Activated naive CD4-positive, alpha-beta T cell treated with anti-CD3 and anti-CD28 coated beads, Interleukin-2, amount 10 ng/mL, durations not matched to agents 7 days and 5 days (primary cell): ENCODE data around the gene TPM2.

Experiments
- CTCF ChIA-PET: fragments of 350-600 bp; sonication (Branson Sonifier 250); formaldehyde crosslinking; loops from one replicate; lab custom pipeline; 2021; ENCODE audit warnings: antibody characterized with exemption; lab: Charles Lee
- DNase-seq: peaks from one replicate; pipeline ENCODE4 v3.0.0-alpha.2; 2020
- H3K27ac Mint-ChIP-seq: one replicate; pipeline ENCODE4 v1.8.0; 2021; ENCODE audit warnings: mild to moderate bottlenecking, moderate library complexity, mixed read lengths
- H3K27me3 Mint-ChIP-seq: one replicate; pipeline ENCODE4 v1.8.0; 2021; ENCODE audit warnings: mild to moderate bottlenecking, mixed read lengths
- H3K36me3 Mint-ChIP-seq: one replicate; pipeline ENCODE4 v1.8.0; 2021; ENCODE audit warnings: mixed read lengths
- H3K4me1 Mint-ChIP-seq: one replicate; pipeline ENCODE4 v1.8.0; 2021; ENCODE audit warnings: mixed read lengths
- H3K4me3 Mint-ChIP-seq: one replicate; pipeline ENCODE4 v1.8.0; 2021; ENCODE audit warnings: mild to moderate bottlenecking, moderate library complexity, mixed read lengths
- H3K9me3 Mint-ChIP-seq: one replicate; pipeline ENCODE4 v1.8.0; 2021; ENCODE audit warnings: mixed read lengths

Gene TPM2

DNA sequence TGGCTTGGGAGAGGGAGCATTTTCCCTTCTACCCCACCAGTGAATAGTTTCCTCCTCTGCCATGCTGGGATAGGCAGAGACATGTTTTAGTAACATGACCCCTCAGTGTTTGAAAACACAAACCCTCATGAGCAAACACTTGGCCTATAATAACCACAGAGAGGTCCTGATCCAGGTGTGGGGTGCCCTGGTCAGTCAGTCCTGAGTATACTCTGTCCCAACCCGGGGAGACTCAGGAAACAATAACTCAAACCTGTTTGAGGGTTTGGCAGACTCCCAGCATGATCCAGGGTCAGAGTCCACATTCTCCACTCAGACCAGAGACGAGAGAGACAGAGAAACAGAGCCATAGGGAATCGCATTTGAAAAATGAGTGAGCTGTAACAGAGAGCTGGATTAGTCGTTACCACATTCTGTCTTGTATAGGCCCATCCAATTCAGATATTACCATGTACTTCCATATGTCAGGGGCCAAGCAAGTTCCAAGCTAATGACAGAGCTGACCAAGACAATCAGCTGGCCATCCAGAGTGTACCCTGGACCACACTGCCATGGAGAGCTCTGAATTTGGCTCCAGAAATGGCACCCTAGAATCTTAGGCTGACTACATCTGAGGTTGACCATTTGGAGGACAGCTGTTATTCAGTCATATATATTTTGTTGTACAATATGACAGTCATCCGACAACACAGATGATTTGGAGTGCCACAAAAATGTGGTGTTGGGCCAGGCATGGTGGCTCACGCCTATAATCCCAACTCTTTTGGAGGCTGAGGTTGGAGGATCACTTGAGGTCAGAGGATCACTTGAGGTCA is 20.2 kb downstream of the TPM2 start:
- Mint-ChIP-seq H3K27me3 (peaks cover 21% of the 10 kb centered on the region), H3K9me3 (peaks cover 2% of the 10 kb centered on the region), H3K4me1 (peaks cover 21% of the 10 kb centered on the region), H3K36me3 (no peaks in the 10 kb centered on the region), H3K27ac (no peak overlapping the region), H3K4me3 (no peak overlapping the region)
- CTCF ChIA-PET = interaction anchor here (1.3 to 1.6 kb wide), 3 partner anchors 11 to 27 kb away, joined by 4 to 9 read pairs (median 9); partner anchors contain the start of genes CCDC107 and RMRP
- DNase-seq = no peak

DNA sequence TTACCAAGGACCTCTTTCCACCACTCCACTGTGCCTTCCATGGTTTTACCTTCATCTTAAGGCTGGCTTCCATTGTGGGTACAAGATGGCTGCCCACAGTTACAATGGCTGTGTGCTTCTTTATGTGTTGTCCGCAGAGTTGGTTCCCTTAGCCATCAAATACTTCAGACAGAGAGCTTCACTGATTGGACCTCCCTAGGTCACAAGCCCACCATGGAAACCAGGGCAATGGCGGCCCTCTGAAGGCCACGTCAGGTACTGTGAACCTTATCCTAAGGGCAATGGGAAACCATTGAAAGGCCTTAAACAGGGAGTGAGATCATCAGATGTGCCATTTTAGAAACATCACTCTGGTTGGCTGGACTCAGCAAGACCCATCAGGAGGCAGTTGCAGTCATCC is 21.8 kb downstream of the TPM2 start:
- CTCF ChIA-PET = interaction anchor here (1.1 kb wide), 1 partner anchor 10 kb away, joined by 3 read pairs; the partner anchor contains the start of genes CCDC107 and RMRP
- Mint-ChIP-seq H3K4me1 (peaks cover 34% of the 10 kb centered on the region), H3K36me3 (no peaks in the 10 kb centered on the region), H3K9me3 (peaks cover 2% of the 10 kb centered on the region), H3K27me3 (peaks cover 7% of the 10 kb centered on the region), H3K27ac (no peak overlapping the region), H3K4me3 (no peak overlapping the region)
- no peak for DNase-seq

DNA sequence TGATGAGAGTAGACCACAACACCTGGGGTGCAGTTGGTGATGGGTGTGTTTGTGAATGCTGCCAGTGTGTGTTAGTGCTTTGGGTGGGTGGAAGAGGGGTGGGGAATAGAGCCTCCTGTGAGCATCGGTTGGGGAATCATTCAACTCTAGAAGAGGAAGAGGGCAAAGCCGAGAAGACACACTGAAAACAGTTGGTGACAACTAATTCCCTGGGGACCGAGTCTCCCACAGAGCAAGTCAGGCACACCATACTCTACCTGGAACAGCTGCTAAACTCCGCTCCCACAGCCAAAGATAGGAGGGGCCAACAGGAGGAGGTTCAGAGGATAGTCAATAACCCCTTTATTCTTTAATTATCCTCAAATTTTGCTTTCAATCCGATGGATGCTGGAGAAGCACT is 23.2 kb downstream of the TPM2 start:
- H3K9me3 Mint-ChIP-seq = peaks cover 2% of the 10 kb centered on the region
- peak overlapping the region; percentile 12 for H3K27ac Mint-ChIP-seq
- H3K4me3 Mint-ChIP-seq = peak overlapping the region; percentile 87
- peaks cover 48% of the 10 kb centered on the region for H3K4me1 Mint-ChIP-seq
- H3K27me3 Mint-ChIP-seq = no peaks in the 10 kb centered on the region
- H3K36me3 Mint-ChIP-seq = peaks cover 12% of the 10 kb centered on the region
- DNase-seq = no peak
- CTCF ChIA-PET = interaction anchor here (1.1 to 13.6 kb wide), 5 partner anchors 9 to 56 kb away, joined by 3 to 96 read pairs (median 27); partner anchors contain the start of genes CCDC107 and RMRP

DNA sequence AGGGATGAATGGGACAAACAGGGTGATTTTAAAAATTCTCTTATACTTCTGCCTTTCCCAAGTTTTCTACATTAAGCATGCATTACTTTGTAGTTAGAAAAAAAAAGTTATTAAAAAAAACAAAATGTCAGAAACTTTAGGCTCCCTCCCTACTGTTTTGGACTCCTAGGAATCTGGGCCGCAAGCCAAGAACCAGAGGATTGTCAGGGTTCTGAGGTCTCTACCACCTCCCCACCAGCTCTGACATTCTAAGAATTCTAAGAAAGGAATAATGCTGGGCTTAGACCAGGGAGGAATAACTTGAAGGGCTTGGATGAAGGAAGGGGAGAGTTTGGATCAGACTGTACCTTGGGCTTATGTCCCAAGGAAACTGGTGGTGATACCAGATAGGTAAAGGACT is 23.7 kb downstream of the TPM2 start:
- Mint-ChIP-seq H3K4me1 (peaks cover 52% of the 10 kb centered on the region), H3K36me3 (peaks cover 15% of the 10 kb centered on the region), H3K9me3 (peaks cover 2% of the 10 kb centered on the region), H3K4me3 (peak overlapping the region; percentile 87), H3K27me3 (no peaks in the 10 kb centered on the region), H3K27ac (peak overlapping the region; percentile 12)
- CTCF ChIA-PET = interaction anchor here (1.3 to 13.6 kb wide), 4 partner anchors 16 to 55 kb away, joined by 3 to 96 read pairs (median 34); no protein-coding TSS in a partner anchor
- no peak for DNase-seq

DNA sequence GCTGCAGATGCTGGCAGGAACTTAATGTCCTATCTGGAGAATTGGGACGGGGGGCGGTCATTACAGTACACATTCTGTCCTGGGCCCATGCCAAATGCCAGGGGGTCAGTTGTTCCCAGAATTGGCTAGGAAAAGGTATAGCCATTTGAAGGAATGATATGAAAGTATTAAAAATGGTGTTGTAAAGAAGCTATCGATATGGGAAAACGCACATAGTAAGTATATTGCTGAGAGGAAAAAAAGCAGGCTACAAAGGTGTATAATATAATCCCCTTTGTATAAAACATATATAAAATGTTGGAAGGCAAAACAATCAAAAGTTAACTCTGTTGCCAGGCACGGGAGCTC is 24.3 kb downstream of the TPM2 start:
- no peak for DNase-seq
- Mint-ChIP-seq H3K4me1 (peaks cover 58% of the 10 kb centered on the region), H3K27ac (peak overlapping the region; percentile 84), H3K36me3 (peaks cover 21% of the 10 kb centered on the region), H3K4me3 (peak overlapping the region; percentile 87), H3K9me3 (peaks cover 2% of the 10 kb centered on the region), H3K27me3 (no peaks in the 10 kb centered on the region)
- CTCF ChIA-PET = interaction anchor here (0.9 to 13.6 kb wide), 9 partner anchors 13 to 217 kb away, joined by 3 to 96 read pairs (median 7); partner anchors contain the start of gene TLN1

DNA sequence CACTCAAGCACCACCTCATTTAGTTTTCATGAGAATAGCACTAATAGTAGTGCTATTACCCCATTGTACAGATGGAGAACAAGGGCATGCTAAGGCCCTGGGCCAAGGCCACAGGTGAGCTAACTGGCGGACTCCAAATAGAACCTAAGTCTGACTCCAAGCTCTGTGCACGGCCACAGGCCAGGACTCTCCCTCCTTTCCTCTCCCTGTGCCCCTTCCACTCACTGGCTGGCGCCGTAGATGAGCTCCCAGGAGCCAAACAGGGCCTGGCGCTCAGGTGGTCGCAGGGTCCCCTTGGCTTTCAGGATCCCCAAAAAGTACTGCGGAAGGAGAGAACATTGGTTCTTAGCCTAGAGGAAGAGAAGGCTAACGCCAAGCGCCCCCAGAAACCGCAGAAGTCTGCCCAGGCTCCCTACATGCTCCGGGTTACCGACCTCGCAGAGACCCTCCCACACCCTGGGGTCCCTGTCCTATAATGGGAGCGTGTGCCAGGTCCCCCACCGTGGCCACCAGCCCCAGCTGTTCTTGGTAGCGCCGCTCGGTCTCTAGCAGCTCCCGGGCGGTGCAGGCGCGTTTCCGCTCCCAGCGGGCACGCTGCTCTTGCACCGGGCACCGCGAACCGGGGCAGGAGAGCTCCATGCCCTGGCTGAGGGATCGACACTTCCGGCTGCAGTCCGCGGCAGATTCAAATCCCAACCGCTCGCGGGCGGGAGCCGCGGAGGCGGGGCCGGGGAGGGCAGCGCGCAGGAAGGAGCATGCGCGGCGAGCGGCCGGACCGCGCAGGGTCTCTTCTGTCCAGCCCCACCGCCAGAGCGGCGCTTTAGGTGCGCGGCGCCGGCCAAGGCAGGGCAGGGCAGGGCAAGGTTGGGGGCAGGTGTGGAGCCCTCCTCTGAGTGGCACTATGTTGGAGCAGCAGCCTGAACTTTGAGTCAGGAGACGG is 24.9 kb downstream of the TPM2 start, which contains the start of gene ARHGEF39:
TSS of gene ARHGEF39 (minus strand) at position 665 of the 940 bp plus-strand sequence. CDS start at position 639, 26 bp downstream.
- H3K36me3 Mint-ChIP-seq = peaks cover 27% of the 10 kb centered on the region
- peak within 1 kb of the TSS; percentile 84 for H3K27ac Mint-ChIP-seq
- H3K27me3 Mint-ChIP-seq = no peaks in the 10 kb centered on the region
- DNase-seq = peak; percentile 85
- H3K4me1 Mint-ChIP-seq = peaks cover 65% of the 10 kb centered on the region
- H3K4me3 Mint-ChIP-seq = peak within 1 kb of the TSS; percentile 87
- H3K9me3 Mint-ChIP-seq = peaks cover 2% of the 10 kb centered on the region
- CTCF ChIA-PET = interaction anchor here (0.6 to 13.6 kb wide), 15 partner anchors 11 to 218 kb away, joined by 3 to 96 read pairs (median 4); partner anchors contain the start of gene TLN1

DNA sequence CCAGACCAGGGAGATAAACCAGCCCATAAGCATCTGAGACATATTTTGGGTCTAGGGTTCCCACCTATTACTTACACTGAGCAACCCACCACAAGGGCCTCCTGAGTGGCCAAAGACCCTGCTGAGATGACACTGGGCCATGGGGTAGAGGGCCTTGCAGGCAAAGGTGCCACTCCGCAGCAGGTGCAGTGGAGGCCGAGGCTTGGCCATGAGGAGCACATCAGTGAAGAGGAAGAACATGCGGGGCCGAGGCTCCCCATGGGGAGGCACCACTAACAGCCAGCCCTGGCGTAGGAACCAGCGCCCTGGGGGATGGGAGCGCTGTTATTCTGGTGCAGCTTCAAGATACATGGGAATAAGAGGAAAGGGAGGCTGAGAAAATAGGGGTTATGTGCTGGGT is 27.3 kb downstream of the TPM2 start:
- Mint-ChIP-seq H3K27me3 (peaks cover 10% of the 10 kb centered on the region), H3K4me1 (peaks cover 82% of the 10 kb centered on the region), H3K36me3 (peaks cover 39% of the 10 kb centered on the region), H3K27ac (peak overlapping the region; percentile 86), H3K4me3 (peak overlapping the region; percentile 56), H3K9me3 (peaks cover under 1% of the 10 kb centered on the region)
- CTCF ChIA-PET = interaction anchor here (1.1 to 13.6 kb wide), 6 partner anchors 15 to 220 kb away, joined by 3 to 96 read pairs (median 27); partner anchors contain the start of gene SIT1
- DNase-seq = no peak

DNA sequence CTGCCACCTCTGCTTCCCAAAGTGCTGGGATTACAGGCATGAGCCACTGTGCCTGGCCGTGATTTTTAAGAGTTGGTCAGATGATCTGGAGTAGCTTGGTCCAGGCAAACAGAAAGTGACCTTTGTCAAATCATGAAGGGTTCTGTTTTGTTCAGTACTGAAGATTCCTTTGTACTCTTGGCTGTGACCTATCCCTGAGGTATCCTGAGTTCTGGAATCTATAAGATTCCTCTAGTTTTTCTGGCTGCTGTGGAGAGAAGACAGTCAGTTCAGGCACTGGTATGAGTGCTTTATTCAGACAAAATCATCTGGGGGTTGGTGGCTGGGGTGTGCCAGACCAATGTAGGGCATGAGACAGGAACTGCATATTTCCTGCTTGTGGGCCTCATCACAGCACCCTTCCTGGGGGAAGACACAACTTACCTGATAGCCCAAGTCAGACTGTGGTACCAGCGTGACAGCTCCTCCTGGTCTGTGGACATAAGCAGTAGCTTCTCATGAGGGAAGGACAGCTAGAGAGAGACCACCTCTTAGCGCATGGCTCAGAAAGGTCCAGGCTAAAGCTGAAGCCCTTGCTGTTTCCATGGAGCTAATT is 27.9 kb downstream of the TPM2 start:
- H3K27me3 Mint-ChIP-seq = peaks cover 12% of the 10 kb centered on the region
- H3K36me3 Mint-ChIP-seq = peaks cover 39% of the 10 kb centered on the region
- CTCF ChIA-PET = interaction anchor here (1.1 to 13.6 kb wide), 11 partner anchors 14 to 220 kb away, joined by 3 to 96 read pairs (median 5); partner anchors contain the start of genes GBA2, RGP1 and SIT1
- H3K4me1 Mint-ChIP-seq = peaks cover 88% of the 10 kb centered on the region
- peak overlapping the region; percentile 86 for H3K27ac Mint-ChIP-seq
- H3K9me3 Mint-ChIP-seq = no peaks in the 10 kb centered on the region
- peak overlapping the region; percentile 56 for H3K4me3 Mint-ChIP-seq
- DNase-seq = peak; percentile 41

DNA sequence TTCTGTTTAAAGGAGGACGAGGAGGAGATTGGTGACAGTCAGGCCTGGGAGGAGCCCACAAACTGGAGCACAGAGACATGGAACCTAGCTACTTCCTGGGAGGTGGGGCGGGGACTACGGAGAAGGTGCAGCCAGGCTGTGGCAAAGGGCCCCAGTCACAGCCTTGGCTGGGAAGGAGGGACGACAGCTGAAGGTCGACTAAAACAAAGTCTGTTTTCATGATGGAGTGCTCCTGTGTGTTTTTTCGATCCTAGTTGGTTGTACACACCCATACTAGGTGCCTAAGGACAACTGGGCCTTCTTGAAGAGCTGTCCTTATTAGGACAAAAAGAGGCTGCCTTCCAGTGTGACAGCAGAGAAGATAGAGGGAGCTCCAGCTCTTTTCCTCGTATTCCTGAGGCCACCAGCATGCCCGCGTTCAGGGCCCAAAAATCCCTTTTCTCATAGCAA is 28.7 kb downstream of the TPM2 start:
- Mint-ChIP-seq H3K27ac (peak overlapping the region; percentile 70), H3K9me3 (no peaks in the 10 kb centered on the region), H3K4me1 (peaks cover 89% of the 10 kb centered on the region), H3K4me3 (no peak overlapping the region), H3K27me3 (peaks cover 18% of the 10 kb centered on the region), H3K36me3 (peaks cover 39% of the 10 kb centered on the region)
- DNase-seq = no peak
- CTCF ChIA-PET = interaction anchor here (1.0 to 13.6 kb wide), 10 partner anchors 13 to 87 kb away, joined by 3 to 96 read pairs (median 6); partner anchors contain the start of genes GBA2, RGP1 and SIT1

DNA sequence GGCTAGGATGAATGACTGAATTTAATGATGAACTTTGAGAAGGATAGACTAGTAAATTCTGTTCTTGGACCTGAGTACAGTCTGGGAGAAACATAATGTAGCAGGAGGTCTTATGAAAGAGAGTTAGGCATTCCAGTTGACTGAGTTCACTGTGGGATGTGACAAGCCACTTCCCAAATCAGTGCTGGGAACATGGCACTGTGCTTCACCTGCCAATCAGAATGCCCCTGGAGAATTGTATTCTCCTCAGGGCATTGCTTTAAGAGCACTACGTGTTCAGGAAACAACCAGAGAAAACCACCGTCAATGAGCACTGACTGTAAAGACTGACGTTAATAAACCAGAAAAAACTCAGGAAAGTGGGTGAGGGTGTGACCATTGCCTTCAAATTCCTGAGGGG is 30.4 kb downstream of the TPM2 start:
- peak overlapping the region; percentile 80 for H3K27ac Mint-ChIP-seq
- no peaks in the 10 kb centered on the region for H3K9me3 Mint-ChIP-seq
- peak overlapping the region; percentile 81 for H3K4me3 Mint-ChIP-seq
- peaks cover 83% of the 10 kb centered on the region for H3K4me1 Mint-ChIP-seq
- H3K36me3 Mint-ChIP-seq = peaks cover 39% of the 10 kb centered on the region
- H3K27me3 Mint-ChIP-seq = peaks cover 18% of the 10 kb centered on the region
- no peak for DNase-seq
- CTCF ChIA-PET = interaction anchor here (0.6 to 13.6 kb wide), 14 partner anchors 10 to 131 kb away, joined by 3 to 96 read pairs (median 10); partner anchors contain the start of genes CD72, CREB3, SIT1 and TLN1

DNA sequence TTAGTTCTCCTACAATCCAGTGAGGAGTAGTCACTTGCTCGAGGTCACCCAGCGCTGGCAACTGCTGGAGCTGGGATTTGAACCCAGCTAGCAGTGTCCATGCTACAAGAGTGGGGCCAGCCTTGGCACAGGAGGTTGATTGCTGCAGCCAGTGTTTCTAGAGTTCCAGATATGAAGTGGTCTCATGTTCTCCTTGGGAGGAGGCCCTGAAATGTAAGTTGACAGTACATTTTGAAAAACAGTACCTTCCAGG is 30.8 kb downstream of the TPM2 start:
- Mint-ChIP-seq H3K27me3 (peaks cover 18% of the 10 kb centered on the region), H3K36me3 (peaks cover 39% of the 10 kb centered on the region), H3K9me3 (no peaks in the 10 kb centered on the region), H3K27ac (peak overlapping the region; percentile 80), H3K4me3 (peak overlapping the region; percentile 81), H3K4me1 (peaks cover 79% of the 10 kb centered on the region)
- DNase-seq = no peak
- CTCF ChIA-PET = interaction anchor here (0.6 to 13.6 kb wide), 15 partner anchors 11 to 179 kb away, joined by 3 to 96 read pairs (median 9); partner anchors contain the start of genes CD72, CREB3, SIT1 and TLN1

DNA sequence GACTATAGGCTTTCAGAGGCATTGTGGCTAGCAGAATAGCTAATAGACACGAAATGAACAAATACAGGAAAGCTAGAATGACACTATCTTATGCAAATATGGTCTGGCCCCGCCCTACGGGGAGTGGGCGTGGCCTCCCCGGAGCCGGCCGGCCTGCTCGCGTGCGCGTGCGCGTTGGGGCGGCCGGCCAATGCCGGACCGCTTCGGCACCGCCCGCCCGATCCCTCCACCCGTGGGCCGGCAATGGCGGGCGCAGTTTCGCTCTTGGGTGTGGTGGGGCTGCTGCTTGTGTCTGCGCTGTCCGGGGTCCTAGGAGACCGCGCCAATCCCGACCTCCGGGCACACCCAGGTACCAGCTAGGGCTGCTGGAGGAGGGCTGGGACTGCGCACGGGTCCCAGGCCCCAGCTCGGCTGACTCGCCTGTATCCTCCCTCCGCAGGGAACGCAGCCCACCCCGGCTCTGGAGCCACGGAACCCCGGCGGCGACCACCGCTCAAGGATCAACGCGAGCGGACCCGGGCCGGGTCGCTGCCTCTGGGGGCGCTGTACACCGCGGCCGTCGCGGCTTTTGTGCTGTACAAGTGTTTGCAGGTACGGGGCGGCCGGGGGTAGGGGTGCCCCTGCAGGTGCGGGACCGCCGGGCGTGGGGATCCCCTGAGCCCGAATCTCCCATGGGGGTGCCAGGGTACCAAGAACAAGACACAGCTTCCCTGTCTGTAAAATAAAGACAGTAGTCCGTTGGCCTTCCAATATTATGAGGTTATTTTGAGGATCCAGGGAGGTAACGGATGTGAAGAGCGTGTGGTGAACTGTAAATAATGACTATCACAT is 31.4 kb downstream of the TPM2 start, which contains the start of gene CCDC107:
TSS of gene CCDC107 (plus strand) at position 156 of the 831 bp plus-strand sequence. CDS start at position 244, 88 bp downstream.
- CTCF ChIA-PET = interaction anchor here (0.6 to 13.6 kb wide), 23 partner anchors 9 to 180 kb away, joined by 3 to 96 read pairs (median 4); partner anchors contain the start of genes CD72, CREB3, GBA2 and RGP1
- peaks cover 18% of the 10 kb centered on the region for H3K27me3 Mint-ChIP-seq
- peak; percentile 85 for DNase-seq
- H3K27ac Mint-ChIP-seq = peak within 1 kb of the TSS; percentile 96
- peaks cover 39% of the 10 kb centered on the region for H3K36me3 Mint-ChIP-seq
- peak within 1 kb of the TSS; percentile 81 for H3K4me3 Mint-ChIP-seq
- H3K4me1 Mint-ChIP-seq = peaks cover 73% of the 10 kb centered on the region
- no peaks in the 10 kb centered on the region for H3K9me3 Mint-ChIP-seq
